Activated CD8-positive, alpha-beta memory T cell treated with anti-CD3 and anti-CD28 coated beads for 36 hours (primary cell): Measurements from ENCODE around the gene SLX4IP. TPM values are rescaled to one million over a fixed set of nuclear protein-coding genes. Genes with fewer than 3 reads are reported as not detected.

ENCODE experiments used
- CTCF ChIA-PET: fragments of 350-600 bp; sonication (Branson Sonifier 250); formaldehyde crosslinking; loops from one replicate; lab custom pipeline; 2021; ENCODE audit warnings: antibody characterized with exemption; lab: Charles Lee
- POLR2A ChIA-PET: fragments of 350-600 bp; sonication (Branson Sonifier 250); formaldehyde crosslinking; loops from one replicate; lab custom pipeline; 2021; ENCODE audit warnings: antibody characterized with exemption; lab: Charles Lee
- total RNA-seq, 2 experiments: library from RNA; stranded (reverse); gene quantifications; one replicate each; pipeline ENCODE4 v1.2.3, GENCODE V29; 2021

The SLX4IP gene
- total RNA-seq, 2 experiments from 2014 or later, result 6.1 to 7.0 TPM

GRCh38 chr20:10647909-10648308 is 212.8 kb downstream of the SLX4IP start:
- ChIA-PET POLR2A (no interaction called here), CTCF (no interaction called here)

- POLR2A ChIA-PET, result no interaction called here
- CTCF ChIA-PET, result no interaction called here
Measured at GRCh38 chr20:10648651-10649050, 213.5 kb downstream of the SLX4IP start.

- POLR2A ChIA-PET, result no interaction called here
- CTCF ChIA-PET, result no interaction called here
Measured at GRCh38 chr20:10649080-10649796, 214.1 kb downstream of the SLX4IP start.

GRCh38 chr20:10649797-10650160 is 214.7 kb downstream of the SLX4IP start:
- ChIA-PET POLR2A (no interaction called here), CTCF (no interaction called here)

GRCh38 chr20:10651227-10651990 is 216.3 kb downstream of the SLX4IP start:
- ChIA-PET CTCF (no interaction called here), POLR2A (no interaction called here)

- POLR2A ChIA-PET, result no interaction called here
- CTCF ChIA-PET, result no interaction called here
Measured at GRCh38 chr20:10652185-10652584, 217.1 kb downstream of the SLX4IP start.

- CTCF ChIA-PET, result no interaction called here
- POLR2A ChIA-PET, result no interaction called here
Measured at GRCh38 chr20:10652660-10653261, 217.7 kb downstream of the SLX4IP start.

GRCh38 chr20:10653599-10654249 is 218.6 kb downstream of the SLX4IP start:
- CTCF ChIA-PET, result no interaction called here
- POLR2A ChIA-PET, result no interaction called here

- POLR2A ChIA-PET, result no interaction called here
- CTCF ChIA-PET, result no interaction called here
Measured at GRCh38 chr20:10654250-10654610, 219.1 kb downstream of the SLX4IP start.

GRCh38 chr20:10654630-10655029 is 219.5 kb downstream of the SLX4IP start:
- POLR2A ChIA-PET, result no interaction called here
- CTCF ChIA-PET, result no interaction called here

- CTCF ChIA-PET, result no interaction called here
Measured at GRCh38 chr20:10655720-10656669, 220.9 kb downstream of the SLX4IP start.

GRCh38 chr20:10657453-10657852 is 222.3 kb downstream of the SLX4IP start:
- CTCF ChIA-PET, result no interaction called here
- POLR2A ChIA-PET, result no interaction called here

More at GRCh38 chr20:10655720-10656669, 220.9 kb downstream of the SLX4IP start:
- POLR2A ChIA-PET, result no interaction called here

- ChIA-PET CTCF (no interaction called here), POLR2A (no interaction called here)
Measured at GRCh38 chr20:10658051-10658823, 223.1 kb downstream of the SLX4IP start.

- ChIA-PET POLR2A (no interaction called here), CTCF (no interaction called here)
Measured at GRCh38 chr20:10658876-10659632, 223.9 kb downstream of the SLX4IP start.

GRCh38 chr20:10659651-10660601 is 224.8 kb downstream of the SLX4IP start:
- CTCF ChIA-PET, result no interaction called here
- POLR2A ChIA-PET, result no interaction called here

- ChIA-PET POLR2A (no interaction called here), CTCF (no interaction called here)
Measured at GRCh38 chr20:10660661-10661060, 225.6 kb downstream of the SLX4IP start.

- ChIA-PET POLR2A (no interaction called here), CTCF (no interaction called here)
Measured at GRCh38 chr20:10661261-10661660, 226.2 kb downstream of the SLX4IP start.
